A549 (cell line): ENCODE results near the gene DDIT4.
A peak's percentile ranks its signal among the peaks of the same experiment; 100 is the strongest.

ENCODE experiments used
- BHLHE40 ChIP-seq: IDR thresholded peaks from 2 replicates; pipeline ENCODE4 v1.6.1; 2012; ENCODE audit warnings: low read depth, low read length, inconsistent platforms
- JUN ChIP-seq, 2 experiments: fragments of >200 bp; sonication (Bioruptor Twin); formaldehyde crosslinking; IDR thresholded peaks; 2 replicates in 1 of 2; 3 replicates in 1 of 2; pipeline ENCODE4 v1.6.1; 2016 to 2017
- MAFK ChIP-seq: fragments of 450-650 bp; IDR thresholded peaks from 2 replicates; pipeline ENCODE4 v1.6.1; 2014; ENCODE audit not compliant: partially characterized antibody
- NPAS2 ChIP-seq: fragments of 250-450 bp; sonication (Bioruptor Pico); IDR thresholded peaks from 2 replicates; pipeline ENCODE4 v1.8.0; 2022; ENCODE audit warnings: mild to moderate bottlenecking, moderate library complexity, borderline replicate concordance
- NR3C1 ChIP-seq: fragments of >200 bp; sonication (Bioruptor Twin); formaldehyde crosslinking; IDR thresholded peaks from 3 replicates; pipeline ENCODE4 v1.6.1; 2017
- POLR2A ChIP-seq: IDR thresholded peaks from 2 replicates; pipeline ENCODE4 v1.6.1; 2012; ENCODE audit warnings: mild to moderate bottlenecking, low read length
- RAD21 ChIP-seq, 2 experiments: fragments of >200 bp in 1 of 2; sonication (Bioruptor Twin) in 1 of 2; formaldehyde crosslinking in 1 of 2; IDR thresholded peaks in 1 of 2; conservative IDR thresholded peaks in 1 of 2; 2 replicates in 1 of 2; 3 replicates in 1 of 2; pipeline ENCODE4 v1.6.1; 2012 to 2018; ENCODE audit warnings: inconsistent platforms in 1 of 2
- RFX5 ChIP-seq: fragments of 450-650 bp; IDR thresholded peaks from 2 replicates; pipeline ENCODE4 v1.7.1; 2014; ENCODE audit warnings: antibody characterized with exemption, mild to moderate bottlenecking, moderate library complexity
- SMC3 ChIP-seq: fragments of >200 bp; sonication (Bioruptor Twin); formaldehyde crosslinking; IDR thresholded peaks from 3 replicates; pipeline ENCODE4 v1.6.1; 2018; ENCODE audit warnings: inconsistent platforms
- SREBF2 ChIP-seq: fragments of 450-650 bp; IDR thresholded peaks from 2 replicates; pipeline ENCODE4 v1.6.1; 2014; ENCODE audit warnings: mild to moderate bottlenecking, moderate library complexity
- ZFP36 ChIP-seq: fragments of 450-650 bp; IDR thresholded peaks from 2 replicates; pipeline ENCODE4 v1.6.1; 2014; ENCODE audit warnings: borderline replicate concordance; ENCODE audit not compliant: partially characterized antibody
- TF ChIP-seq, protein P1 (sequence below): fragments of >200 bp; sonication (Bioruptor Twin); formaldehyde crosslinking; IDR thresholded peaks from 3 replicates; pipeline ENCODE4 v1.5.1; 2016
- TF ChIP-seq, protein P2 (sequence below): IDR thresholded peaks from 2 replicates; pipeline ENCODE4 v1.6.1; 2012

DNA sequence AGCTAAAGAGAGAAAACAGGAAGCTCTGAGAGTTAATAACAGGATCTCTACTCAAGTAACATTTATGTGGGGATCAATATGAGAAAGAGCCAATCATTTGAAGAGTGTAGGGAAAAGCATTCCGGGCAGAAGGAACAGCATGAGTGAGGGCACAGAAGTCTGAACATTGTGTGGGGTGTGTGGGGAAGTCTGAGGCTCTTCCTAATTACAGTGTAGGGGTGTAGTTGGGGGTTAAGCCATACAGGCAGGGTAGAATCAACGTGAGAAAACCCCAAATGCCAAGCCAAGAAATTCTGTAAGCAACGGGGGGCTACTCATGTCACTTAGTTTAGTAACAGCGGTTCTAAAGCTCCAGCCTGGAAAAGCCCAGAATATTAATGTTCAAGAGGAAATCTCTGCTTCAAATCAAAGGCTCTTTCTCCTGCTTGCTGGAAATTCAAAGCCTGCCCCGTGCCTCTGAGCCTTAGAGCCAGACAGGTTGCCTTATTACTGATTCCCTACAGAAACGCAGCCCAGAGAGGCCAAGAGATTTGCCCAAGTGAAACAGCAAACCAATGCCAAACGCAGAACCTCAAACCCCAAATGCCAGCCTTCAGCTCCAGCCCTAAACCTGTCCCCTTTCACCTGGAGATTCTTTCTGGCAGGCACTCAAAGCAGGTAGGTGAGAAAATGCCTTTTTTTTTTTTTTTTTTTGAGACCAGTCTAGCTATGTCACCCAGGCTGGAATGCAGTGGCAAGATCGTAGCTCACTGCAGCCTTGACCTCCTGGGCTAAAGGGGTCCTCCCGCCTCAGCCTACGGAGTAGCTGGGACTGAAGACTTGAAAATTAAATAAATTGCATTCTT, 44.9 kb downstream of the DDIT4 start:
- TF ChIP-seq JUN (IDR thresholded peaks at IDR 0.05) (no peak), SMC3 (no peak), NPAS2 (CRISPR knock-in tag) (no peak), POLR2A (no peak), RAD21 (conservative IDR thresholded peaks at IDR 0.05 in 1 of 2, IDR thresholded peaks at IDR 0.05 in 1 of 2) (no peak), BHLHE40 (no peak), NR3C1 (no peak), RFX5 (no peak), SREBF2 (no peak), MAFK (no peak), ZFP36 (peak; percentile 71)
- TF ChIP-seq, protein P1, sequence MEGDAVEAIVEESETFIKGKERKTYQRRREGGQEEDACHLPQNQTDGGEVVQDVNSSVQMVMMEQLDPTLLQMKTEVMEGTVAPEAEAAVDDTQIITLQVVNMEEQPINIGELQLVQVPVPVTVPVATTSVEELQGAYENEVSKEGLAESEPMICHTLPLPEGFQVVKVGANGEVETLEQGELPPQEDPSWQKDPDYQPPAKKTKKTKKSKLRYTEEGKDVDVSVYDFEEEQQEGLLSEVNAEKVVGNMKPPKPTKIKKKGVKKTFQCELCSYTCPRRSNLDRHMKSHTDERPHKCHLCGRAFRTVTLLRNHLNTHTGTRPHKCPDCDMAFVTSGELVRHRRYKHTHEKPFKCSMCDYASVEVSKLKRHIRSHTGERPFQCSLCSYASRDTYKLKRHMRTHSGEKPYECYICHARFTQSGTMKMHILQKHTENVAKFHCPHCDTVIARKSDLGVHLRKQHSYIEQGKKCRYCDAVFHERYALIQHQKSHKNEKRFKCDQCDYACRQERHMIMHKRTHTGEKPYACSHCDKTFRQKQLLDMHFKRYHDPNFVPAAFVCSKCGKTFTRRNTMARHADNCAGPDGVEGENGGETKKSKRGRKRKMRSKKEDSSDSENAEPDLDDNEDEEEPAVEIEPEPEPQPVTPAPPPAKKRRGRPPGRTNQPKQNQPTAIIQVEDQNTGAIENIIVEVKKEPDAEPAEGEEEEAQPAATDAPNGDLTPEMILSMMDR, result no peak
- TF ChIP-seq, protein P2, sequence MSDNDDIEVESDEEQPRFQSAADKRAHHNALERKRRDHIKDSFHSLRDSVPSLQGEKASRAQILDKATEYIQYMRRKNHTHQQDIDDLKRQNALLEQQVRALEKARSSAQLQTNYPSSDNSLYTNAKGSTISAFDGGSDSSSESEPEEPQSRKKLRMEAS, result no peak
